Endothelial cell of umbilical vein (primary cell): Measurements from ENCODE around the gene NEDD9. TPM values are rescaled to one million over a fixed set of nuclear protein-coding genes. Genes with fewer than 3 reads are reported as not detected.

Experiments used
- BruUV-seq: library from RNA; stranded (reverse); fragments of 400-500 nt; replicated peaks from 2 replicates; lab custom pipeline; 2021; lab: Mats Ljungman, UMichigan
- CTCF ChIA-PET: fragments of 300-600, 350-600 bp; sonication (Branson Sonifier 250); formaldehyde crosslinking; loops from one replicate; lab custom pipeline; 2021; ENCODE audit warnings: antibody characterized with exemption, inconsistent platforms; lab: Charles Lee
- POLR2A ChIA-PET: fragments of 300-600, 350-600 bp; sonication (Branson Sonifier 250); formaldehyde crosslinking; loops from one replicate; lab custom pipeline; 2021; ENCODE audit warnings: antibody characterized with exemption, inconsistent platforms; lab: Charles Lee
- DNase-seq: peaks from one replicate; pipeline ENCODE4 v3.0.0-alpha.2; 2011; ENCODE audit warnings: low read depth, low spot score
- FAIRE-seq: peaks from 2 replicates; lab custom pipeline; 2011; peaks lifted over from hg19 to GRCh38; lab: Jason Lieb, UNC
- H2AFZ ChIP-seq: 2 replicates; pipeline ENCODE4 v1.6.0; 2012; ENCODE audit warnings: low read depth, low read length, control low read depth, inconsistent platforms
- H3K27ac ChIP-seq: 2 replicates; pipeline ENCODE4 v1.5.1; 2011; ENCODE audit warnings: low read depth, mild to moderate bottlenecking, control low read depth, low read length, moderate library complexity; ENCODE audit not compliant: insufficient read depth
- H3K27me3 ChIP-seq, 2 experiments: 2 replicates each; pipeline versions ENCODE4 v1.6.0 to v1.6.1; 2011; ENCODE audit warnings: low read length in 2 of 2, mixed read lengths in 1 of 2; ENCODE audit not compliant: control insufficient read depth in 2 of 2, insufficient read depth in 2 of 2
- H3K36me3 ChIP-seq, 2 experiments: 2 replicates in 1 of 2; 3 replicates in 1 of 2; pipeline ENCODE4 v1.5.1; 2011; ENCODE audit warnings: low read length in 2 of 2, mild to moderate bottlenecking in 1 of 2, moderate library complexity in 1 of 2; ENCODE audit not compliant: control insufficient read depth in 2 of 2, insufficient read depth in 2 of 2; ENCODE audit errors: extremely low read depth in 1 of 2
- H3K4me1 ChIP-seq: 3 replicates; pipeline ENCODE4 v1.5.1; 2011; ENCODE audit warnings: mild to moderate bottlenecking, low read length; ENCODE audit not compliant: control insufficient read depth, insufficient read depth; ENCODE audit errors: extremely low read depth
- H3K4me2 ChIP-seq: 2 replicates; pipeline ENCODE4 v1.6.1; 2011; ENCODE audit warnings: low read length, control low read depth, mixed read lengths; ENCODE audit not compliant: insufficient read depth
- H3K4me3 ChIP-seq, 3 experiments: fragments of 200-600 bp in 1 of 3; sonication (generic), shearing (Covaris generic) in 1 of 3; replicated peaks in 1 of 3; 2 replicates each; pipeline ENCODE4 v1.5.1; 2011 to 2016; ENCODE audit warnings: control low read depth in 3 of 3, low read length in 3 of 3, mild to moderate bottlenecking in 2 of 3, inconsistent platforms in 1 of 3, low read depth in 1 of 3, moderate library complexity in 1 of 3; ENCODE audit not compliant: insufficient read depth in 1 of 3
- H3K79me2 ChIP-seq: 2 replicates; pipeline ENCODE4 v1.6.0; 2012; ENCODE audit warnings: low read length, inconsistent platforms; ENCODE audit not compliant: control insufficient read depth, insufficient read depth
- H3K9ac ChIP-seq: replicated peaks from 2 replicates; pipeline ENCODE3; 2011; ENCODE audit warnings: low read length, control low read depth; ENCODE audit not compliant: insufficient read depth; ENCODE audit errors: extremely low read depth
- H3K9me1 ChIP-seq: replicated peaks from 3 replicates; pipeline ENCODE4 v1.6.0; 2011; ENCODE audit warnings: mild to moderate bottlenecking, low read length; ENCODE audit not compliant: control insufficient read depth, insufficient read depth; ENCODE audit errors: extremely low read depth
- H3K9me3 ChIP-seq: replicated peaks from 2 replicates; pipeline ENCODE4 v1.5.1; 2012; ENCODE audit warnings: low read length, inconsistent platforms; ENCODE audit not compliant: control insufficient read depth, insufficient read depth
- H4K20me1 ChIP-seq: replicated peaks from 2 replicates; pipeline ENCODE3; 2011; ENCODE audit warnings: mild to moderate bottlenecking, low read length; ENCODE audit not compliant: control insufficient read depth, insufficient read depth; ENCODE audit errors: extremely low read depth
- EZH2 ChIP-seq: IDR thresholded peaks from 2 replicates; pipeline ENCODE4 v1.6.1; 2012; ENCODE audit warnings: borderline replicate concordance, low read depth, mild to moderate bottlenecking, moderate library complexity, low read length, inconsistent platforms; ENCODE audit not compliant: severe bottlenecking
- FOS ChIP-seq: IDR thresholded peaks from 2 replicates; pipeline ENCODE4 v1.6.1; 2011; ENCODE audit warnings: mild to moderate bottlenecking, low read length, moderate library complexity, borderline replicate concordance; ENCODE audit not compliant: insufficient read depth
- GATA2 ChIP-seq: IDR thresholded peaks from 2 replicates; pipeline ENCODE4 v1.7.0; 2011; ENCODE audit warnings: low read depth, mild to moderate bottlenecking, moderate library complexity, mixed read lengths, low read length; ENCODE audit not compliant: insufficient read length, insufficient read depth
- JUN ChIP-seq: IDR thresholded peaks from 2 replicates; pipeline ENCODE4 v1.6.1; 2011; ENCODE audit warnings: borderline replicate concordance, low read depth; ENCODE audit not compliant: insufficient read length, insufficient read depth
- MAX ChIP-seq: IDR thresholded peaks from 2 replicates; pipeline ENCODE4 v1.6.1; 2011; ENCODE audit not compliant: insufficient read depth, insufficient read length
- MYC ChIP-seq: IDR thresholded peaks from one replicate; pipeline ENCODE4 v1.6.1; 2011; ENCODE audit warnings: mild to moderate bottlenecking, low read depth, low read length
- POLR2A ChIP-seq: IDR thresholded peaks from 2 replicates; pipeline ENCODE4 v1.6.1; 2012; ENCODE audit warnings: low read depth, mild to moderate bottlenecking, control low read depth, low read length
- POLR2AphosphoS5 ChIP-seq: IDR thresholded peaks from 2 replicates; pipeline ENCODE4 v1.6.1; 2012; ENCODE audit warnings: low read depth, mild to moderate bottlenecking, control low read depth, low read length, moderate library complexity; ENCODE audit not compliant: insufficient read depth
- dilution Hi-C: fragments of 300-500 bp; cut with MboI; formaldehyde crosslinking; loops from one replicate; pipeline ENCODE4 v1.15.0; 2019; ENCODE audit warnings: low sequenced_read_pairs; ENCODE audit not compliant: extremely low pct_ligation_motif_present
- intact Hi-C: fragments of 100-400 bp; cut with micrococcal nuclease; formaldehyde crosslinking; loops from one replicate; pipeline ENCODE4 v1.10.0; 2022
- polyA plus RNA-seq, 4 experiments: library from polyadenylated mRNA; depleted of rRNA in 3 of 4; stranded (reverse) in 3 of 4; unstranded in 1 of 4; fragments of >200 nt; gene quantifications; 2 replicates each; pipeline versions ENCODE4 v1.2.1 to v1.2.3, GENCODE V29; 2011 to 2012; ENCODE audit warnings: missing spikeins in 1 of 4
- total RNA-seq: library from RNA; stranded (reverse); gene quantifications from 2 replicates; pipeline ENCODE4 v1.2.3, GENCODE V29; 2021
- TF ChIP-seq, protein P1 (sequence below), 2 donors: IDR thresholded peaks; 1 replicate in 1 of 2; 2 replicates in 1 of 2; pipeline ENCODE4 v1.5.1; 2011; ENCODE audit warnings: low read length in 2 of 2, mild to moderate bottlenecking in 2 of 2, moderate library complexity in 2 of 2, control low read depth in 1 of 2, inconsistent platforms in 1 of 2, low read depth in 1 of 2; ENCODE audit not compliant: insufficient read depth in 1 of 2; ENCODE audit errors: extremely low read depth in 1 of 2

Gene NEDD9
- total and polyA plus RNA-seq, 2 donors (not counting 3 experiments of a cell fraction or from before 2014, with no cell fraction given): 55.2 to 61.0 TPM

GRCh38 chr6:11188161-11188915 lies 44.1 kb downstream of the NEDD9 start:
- Histone ChIP-seq H4K20me1 (peaks cover 3% of the 10 kb centered on the region), H3K27ac (peak overlapping the region; percentile 34), H3K27me3 (no peaks in the 10 kb centered on the region), H3K36me3 (peaks cover 39 to 49% of the 10 kb centered on the region in 2 experiments), H3K4me2 (no peak overlapping the region), H3K4me1 (no peaks in the 10 kb centered on the region), H3K9me3 (no peaks in the 10 kb centered on the region), H3K4me3 (no peak overlapping the region), H3K9ac (no peak overlapping the region), H3K79me2 (peaks cover 2% of the 10 kb centered on the region), H3K9me1 (no peaks in the 10 kb centered on the region), H2AFZ (no peak overlapping the region)
- intact Hi-C loops: no loop called here
- no TSS peak for BruUV-seq
- CTCF ChIA-PET: interaction anchor here (0.7 to 0.8 kb wide), 2 partner anchors 10 to 16 kb away, joined by 3 read pairs; no protein-coding TSS in a partner anchor
- POLR2A ChIA-PET: no interaction called here
- TF ChIP-seq FOS (no peak), MAX (no peak), POLR2AphosphoS5 (no peak), EZH2 (no peak), GATA2 (no peak), JUN (no peak), MYC (no peak), POLR2A (no peak)
- TF ChIP-seq, protein P1, sequence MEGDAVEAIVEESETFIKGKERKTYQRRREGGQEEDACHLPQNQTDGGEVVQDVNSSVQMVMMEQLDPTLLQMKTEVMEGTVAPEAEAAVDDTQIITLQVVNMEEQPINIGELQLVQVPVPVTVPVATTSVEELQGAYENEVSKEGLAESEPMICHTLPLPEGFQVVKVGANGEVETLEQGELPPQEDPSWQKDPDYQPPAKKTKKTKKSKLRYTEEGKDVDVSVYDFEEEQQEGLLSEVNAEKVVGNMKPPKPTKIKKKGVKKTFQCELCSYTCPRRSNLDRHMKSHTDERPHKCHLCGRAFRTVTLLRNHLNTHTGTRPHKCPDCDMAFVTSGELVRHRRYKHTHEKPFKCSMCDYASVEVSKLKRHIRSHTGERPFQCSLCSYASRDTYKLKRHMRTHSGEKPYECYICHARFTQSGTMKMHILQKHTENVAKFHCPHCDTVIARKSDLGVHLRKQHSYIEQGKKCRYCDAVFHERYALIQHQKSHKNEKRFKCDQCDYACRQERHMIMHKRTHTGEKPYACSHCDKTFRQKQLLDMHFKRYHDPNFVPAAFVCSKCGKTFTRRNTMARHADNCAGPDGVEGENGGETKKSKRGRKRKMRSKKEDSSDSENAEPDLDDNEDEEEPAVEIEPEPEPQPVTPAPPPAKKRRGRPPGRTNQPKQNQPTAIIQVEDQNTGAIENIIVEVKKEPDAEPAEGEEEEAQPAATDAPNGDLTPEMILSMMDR (IDR thresholded peaks at IDR 0.05; ENCODE audit: extremely low read depth in 1 of 2, insufficient read depth in 1 of 2, low read depth in 1 of 2, low read length in 2 of 2): no peak
- DNase-seq (no peak), FAIRE-seq (no peak)
- dilution Hi-C loops: no loop called here
